NT2/D1 (cell line): ENCODE data around the gene PDE6H.

Experiments used
- DNase-seq: peaks from one replicate; pipeline ENCODE4 v3.0.0-alpha.2; 2011; ENCODE audit warnings: low read depth, low spot score
- H3K27me3 ChIP-seq: 2 replicates; pipeline ENCODE4 v1.6.0; 2011; ENCODE audit warnings: mild to moderate bottlenecking; ENCODE audit not compliant: insufficient read length, insufficient read depth
- H3K36me3 ChIP-seq: 2 replicates; pipeline ENCODE4 v1.6.1; 2011; ENCODE audit warnings: mild to moderate bottlenecking, low read length, mixed read lengths; ENCODE audit not compliant: insufficient read depth, insufficient read length
- H3K4me1 ChIP-seq: 2 replicates; pipeline ENCODE4 v1.5.1; 2011; ENCODE audit not compliant: insufficient read depth, insufficient read length
- H3K4me3 ChIP-seq: 2 replicates; pipeline ENCODE4 v1.5.1; 2011; ENCODE audit warnings: low read depth; ENCODE audit not compliant: insufficient read length
- H3K9ac ChIP-seq: 2 replicates; pipeline ENCODE4 v1.6.0; 2011; ENCODE audit warnings: low read depth; ENCODE audit not compliant: insufficient read length
- H3K9me3 ChIP-seq: 2 replicates; pipeline ENCODE4 v1.5.1; 2011; ENCODE audit warnings: mild to moderate bottlenecking, low read length; ENCODE audit not compliant: insufficient read depth
- SUZ12 ChIP-seq: IDR thresholded peaks from 2 replicates; pipeline ENCODE4 v1.6.1; 2011; ENCODE audit not compliant: insufficient read length, insufficient read depth; ENCODE audit errors: extremely low read depth
- YY1 ChIP-seq: IDR thresholded peaks from 2 replicates; pipeline ENCODE4 v1.6.1; 2011; ENCODE audit not compliant: insufficient read length, insufficient read depth
- ZNF274 ChIP-seq: IDR thresholded peaks from 2 replicates; pipeline ENCODE4 v1.6.1; 2011; ENCODE audit warnings: mild to moderate bottlenecking, low read depth, low read length

Gene PDE6H

GRCh38 chr12:14979468-14979867, 6.6 kb downstream of the PDE6H start:
- Histone ChIP-seq H3K4me1 (no peaks in the 10 kb centered on the region), H3K36me3 (no peaks in the 10 kb centered on the region), H3K27me3 (no peaks in the 10 kb centered on the region), H3K9me3 (no peaks in the 10 kb centered on the region), H3K9ac (no peak overlapping the region), H3K4me3 (no peak overlapping the region)
- no peak for TF ChIP-seq YY1
- no peak for TF ChIP-seq SUZ12
- TF ChIP-seq ZNF274, result no peak
- no peak for DNase-seq

GRCh38 chr12:14981049-14981448, 8.2 kb downstream of the PDE6H start:
- no peak for TF ChIP-seq SUZ12
- no peak for TF ChIP-seq ZNF274
- no peak for TF ChIP-seq YY1
- no peak for DNase-seq

GRCh38 chr12:14982562-14982961, 9.7 kb downstream of the PDE6H start:
- no peaks in the 10 kb centered on the region for H3K4me1 ChIP-seq
- no peak overlapping the region for H3K4me3 ChIP-seq
- no peak overlapping the region for H3K9ac ChIP-seq
- no peaks in the 10 kb centered on the region for H3K36me3 ChIP-seq
- DNase-seq, result no peak
- TF ChIP-seq SUZ12 (no peak), ZNF274 (no peak), YY1 (no peak)
- H3K27me3 ChIP-seq, result no peaks in the 10 kb centered on the region
- H3K9me3 ChIP-seq, result no peaks in the 10 kb centered on the region

More at GRCh38 chr12:14981049-14981448, 8.2 kb downstream of the PDE6H start:
- no peaks in the 10 kb centered on the region for H3K36me3 ChIP-seq
- H3K27me3 ChIP-seq, result no peaks in the 10 kb centered on the region
- H3K4me1 ChIP-seq, result no peaks in the 10 kb centered on the region
- no peak overlapping the region for H3K4me3 ChIP-seq
- H3K9ac ChIP-seq, result no peak overlapping the region
- H3K9me3 ChIP-seq, result no peaks in the 10 kb centered on the region

GRCh38 chr12:14982991-14983390, 10.1 kb downstream of the PDE6H start:
- no peaks in the 10 kb centered on the region for H3K9me3 ChIP-seq
- no peaks in the 10 kb centered on the region for H3K36me3 ChIP-seq
- no peak for TF ChIP-seq ZNF274
- TF ChIP-seq YY1, result no peak
- TF ChIP-seq SUZ12, result no peak
- no peak overlapping the region for H3K4me3 ChIP-seq
- no peak overlapping the region for H3K9ac ChIP-seq
- H3K4me1 ChIP-seq, result no peaks in the 10 kb centered on the region
- DNase-seq, result no peak
- H3K27me3 ChIP-seq, result no peaks in the 10 kb centered on the region

- Histone ChIP-seq H3K9me3 (no peaks in the 10 kb centered on the region), H3K27me3 (no peaks in the 10 kb centered on the region), H3K9ac (no peak overlapping the region), H3K4me3 (no peak overlapping the region), H3K36me3 (no peaks in the 10 kb centered on the region), H3K4me1 (no peaks in the 10 kb centered on the region)
- no peak for TF ChIP-seq YY1
- no peak for DNase-seq
These were observed 11.2 kb downstream of the PDE6H start for GRCh38 chr12:14984036-14984435.

- DNase-seq, result no peak
- TF ChIP-seq ZNF274, result no peak
- TF ChIP-seq SUZ12, result no peak
- TF ChIP-seq YY1, result no peak
- Histone ChIP-seq H3K4me3 (no peak overlapping the region), H3K27me3 (no peaks in the 10 kb centered on the region), H3K9ac (no peak overlapping the region), H3K36me3 (no peaks in the 10 kb centered on the region), H3K9me3 (no peaks in the 10 kb centered on the region), H3K4me1 (no peaks in the 10 kb centered on the region)
These were observed 12.0 kb downstream of the PDE6H start for GRCh38 chr12:14984766-14985285.

- Histone ChIP-seq H3K4me1 (no peaks in the 10 kb centered on the region), H3K27me3 (no peaks in the 10 kb centered on the region), H3K4me3 (no peak overlapping the region), H3K9me3 (no peaks in the 10 kb centered on the region), H3K36me3 (no peaks in the 10 kb centered on the region), H3K9ac (no peak overlapping the region)
- DNase-seq, result no peak
- TF ChIP-seq SUZ12 (no peak), ZNF274 (no peak), YY1 (no peak)
These were observed 13.6 kb downstream of the PDE6H start for GRCh38 chr12:14986449-14986848.

- Histone ChIP-seq H3K4me1 (no peaks in the 10 kb centered on the region), H3K9me3 (no peaks in the 10 kb centered on the region)
- DNase-seq, result no peak
These were observed 15.2 kb downstream of the PDE6H start for GRCh38 chr12:14988035-14988434.

More at GRCh38 chr12:14988035-14988434, 15.2 kb downstream of the PDE6H start:
- Histone ChIP-seq H3K27me3 (no peaks in the 10 kb centered on the region), H3K4me3 (no peak overlapping the region), H3K9ac (no peak overlapping the region), H3K36me3 (no peaks in the 10 kb centered on the region)
- TF ChIP-seq ZNF274 (no peak), SUZ12 (no peak), YY1 (no peak)
